C4-2B (cell line): ENCODE measurements around the gene UNC93A.
"Not testable (repeated sequence)": the region's sequence is repeated elsewhere in the genome, so short reads cannot be mapped to it uniquely, and the experiment has no call there.

Experiments used
- H3K27ac ChIP-seq: fragments of 450-650 bp; 2 replicates; pipeline ENCODE4 v1.5.1; 2017
- ZFX ChIP-seq: fragments of 450-650 bp; IDR thresholded peaks from 2 replicates; pipeline ENCODE4 v1.6.1; 2017
- TF ChIP-seq, protein P1 (sequence below): fragments of 450-650 bp; conservative IDR thresholded peaks from 2 replicates; pipeline ENCODE4 v1.5.1; 2017; ENCODE audit warnings: mild to moderate bottlenecking

Gene UNC93A

DNA sequence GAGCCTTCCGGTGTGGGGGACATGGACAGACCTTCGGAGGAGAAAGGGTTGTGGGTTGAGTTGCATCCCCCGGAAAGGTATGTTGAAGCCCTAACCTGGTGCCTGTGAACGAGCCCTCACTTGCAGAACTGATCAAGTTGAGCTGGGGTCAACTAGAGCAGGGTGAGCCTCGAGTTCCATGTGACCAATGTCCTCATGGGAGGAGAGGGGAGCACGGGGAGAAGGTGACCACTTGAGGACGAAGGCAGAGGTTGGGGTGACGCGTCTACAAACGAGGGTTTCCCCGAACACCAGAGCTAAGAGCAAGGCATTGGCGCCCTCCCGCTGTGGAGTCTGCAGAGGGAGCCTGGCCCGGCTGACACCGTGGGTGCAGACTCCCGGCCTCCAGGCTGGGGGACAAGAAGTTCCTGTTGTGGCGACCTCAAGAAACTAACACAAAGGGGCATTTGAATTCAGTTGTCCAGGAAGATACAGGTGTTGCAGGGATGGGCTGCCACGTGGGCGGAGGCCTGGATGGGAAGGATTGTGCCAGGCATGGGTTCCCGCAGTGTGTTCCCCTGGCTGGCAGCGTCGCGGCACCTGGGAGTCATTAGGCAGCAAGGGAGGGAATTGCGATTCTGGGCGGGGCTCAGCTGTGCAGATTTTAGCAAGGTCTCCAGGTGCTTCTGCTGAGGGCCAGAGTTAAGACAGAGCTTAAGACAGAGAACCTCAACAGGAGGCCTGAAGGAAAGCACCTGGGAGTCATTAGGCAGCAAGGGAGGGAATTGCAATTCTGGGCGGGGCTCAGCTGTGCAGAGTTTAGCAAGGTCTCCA is 20.4 kb upstream of the UNC93A start:
- no peak overlapping the region for H3K27ac ChIP-seq
- no peak for TF ChIP-seq ZFX
- TF ChIP-seq, protein P1, sequence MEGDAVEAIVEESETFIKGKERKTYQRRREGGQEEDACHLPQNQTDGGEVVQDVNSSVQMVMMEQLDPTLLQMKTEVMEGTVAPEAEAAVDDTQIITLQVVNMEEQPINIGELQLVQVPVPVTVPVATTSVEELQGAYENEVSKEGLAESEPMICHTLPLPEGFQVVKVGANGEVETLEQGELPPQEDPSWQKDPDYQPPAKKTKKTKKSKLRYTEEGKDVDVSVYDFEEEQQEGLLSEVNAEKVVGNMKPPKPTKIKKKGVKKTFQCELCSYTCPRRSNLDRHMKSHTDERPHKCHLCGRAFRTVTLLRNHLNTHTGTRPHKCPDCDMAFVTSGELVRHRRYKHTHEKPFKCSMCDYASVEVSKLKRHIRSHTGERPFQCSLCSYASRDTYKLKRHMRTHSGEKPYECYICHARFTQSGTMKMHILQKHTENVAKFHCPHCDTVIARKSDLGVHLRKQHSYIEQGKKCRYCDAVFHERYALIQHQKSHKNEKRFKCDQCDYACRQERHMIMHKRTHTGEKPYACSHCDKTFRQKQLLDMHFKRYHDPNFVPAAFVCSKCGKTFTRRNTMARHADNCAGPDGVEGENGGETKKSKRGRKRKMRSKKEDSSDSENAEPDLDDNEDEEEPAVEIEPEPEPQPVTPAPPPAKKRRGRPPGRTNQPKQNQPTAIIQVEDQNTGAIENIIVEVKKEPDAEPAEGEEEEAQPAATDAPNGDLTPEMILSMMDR = no peak

DNA sequence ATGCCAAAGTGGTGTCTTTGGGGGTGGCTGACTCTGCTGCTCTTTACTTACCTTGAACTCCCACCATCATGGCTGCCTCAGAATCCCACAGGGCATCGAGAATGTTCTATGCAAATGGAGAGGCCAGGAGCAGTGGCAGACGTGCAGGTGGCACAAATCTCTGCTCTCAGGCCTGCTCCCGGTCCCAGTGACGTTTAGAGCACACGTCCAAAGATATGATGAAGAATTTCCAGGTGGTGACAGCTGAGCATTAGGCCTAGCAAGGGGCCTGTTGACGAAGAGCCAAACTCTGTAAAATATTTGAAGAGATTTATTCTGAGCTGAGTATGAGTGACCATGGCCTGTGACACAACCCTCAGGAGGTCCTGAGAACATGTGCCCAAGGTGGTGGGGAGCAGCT is 19.0 kb upstream of the UNC93A start:
- no peak overlapping the region for H3K27ac ChIP-seq
- TF ChIP-seq, protein P1 = no peak
- no peak for TF ChIP-seq ZFX

DNA sequence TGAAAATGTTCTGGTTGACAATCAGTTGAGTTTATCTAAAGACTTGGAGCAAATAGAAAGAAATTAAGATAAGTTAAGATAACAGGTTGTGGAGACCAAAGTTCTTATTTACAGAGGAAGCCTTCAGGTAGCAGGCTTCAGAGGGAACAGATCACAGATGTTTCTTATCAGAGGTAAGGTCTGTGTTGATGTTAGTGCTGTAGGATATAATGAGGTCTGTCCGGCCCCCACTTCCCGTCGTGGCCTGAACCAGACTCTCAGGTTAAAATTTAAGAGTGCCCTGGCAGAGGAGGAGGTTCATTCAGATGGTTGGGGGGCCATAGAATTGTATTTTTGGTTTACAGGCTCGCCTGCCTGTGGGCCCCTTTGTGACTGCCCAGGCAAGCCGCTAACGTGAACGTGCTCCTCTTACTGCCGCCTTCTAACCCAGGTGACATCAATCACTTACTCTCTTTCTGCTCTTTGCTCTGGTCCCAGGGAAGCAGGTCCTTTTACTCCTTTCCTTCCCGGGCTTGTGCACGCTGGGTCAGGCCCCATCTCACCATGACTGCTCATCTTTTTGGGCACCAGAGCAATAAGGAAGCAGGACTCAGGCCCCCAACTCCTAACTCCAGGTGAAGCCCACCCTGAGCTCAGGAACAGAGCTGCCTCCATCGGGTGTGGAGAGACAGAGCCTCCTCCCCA is 18.3 kb upstream of the UNC93A start:
- no peak overlapping the region for H3K27ac ChIP-seq
- TF ChIP-seq, protein P1 = no peak
- TF ChIP-seq ZFX = no peak

DNA sequence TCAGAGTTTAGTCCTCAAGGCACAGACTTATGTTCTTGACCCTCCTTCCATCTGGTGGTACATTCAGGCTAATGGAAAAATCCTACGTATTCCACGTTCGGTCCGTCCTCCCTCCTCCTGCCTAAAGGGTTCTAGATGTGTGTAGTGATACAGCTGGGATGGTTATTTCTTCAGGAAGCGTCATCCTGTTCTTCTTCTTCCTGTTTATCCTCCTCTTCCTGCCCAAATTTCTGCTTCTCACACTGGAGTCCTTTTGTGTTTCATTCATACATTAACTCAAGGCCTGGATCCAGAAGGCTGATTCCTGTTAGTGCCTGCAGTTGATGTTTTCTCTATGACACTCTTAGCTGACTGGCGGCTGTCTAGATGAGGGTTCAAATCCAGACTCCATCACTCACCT is 16.8 kb upstream of the UNC93A start:
- TF ChIP-seq ZFX = no peak
- TF ChIP-seq, protein P1 = no peak
- no peak overlapping the region for H3K27ac ChIP-seq

DNA sequence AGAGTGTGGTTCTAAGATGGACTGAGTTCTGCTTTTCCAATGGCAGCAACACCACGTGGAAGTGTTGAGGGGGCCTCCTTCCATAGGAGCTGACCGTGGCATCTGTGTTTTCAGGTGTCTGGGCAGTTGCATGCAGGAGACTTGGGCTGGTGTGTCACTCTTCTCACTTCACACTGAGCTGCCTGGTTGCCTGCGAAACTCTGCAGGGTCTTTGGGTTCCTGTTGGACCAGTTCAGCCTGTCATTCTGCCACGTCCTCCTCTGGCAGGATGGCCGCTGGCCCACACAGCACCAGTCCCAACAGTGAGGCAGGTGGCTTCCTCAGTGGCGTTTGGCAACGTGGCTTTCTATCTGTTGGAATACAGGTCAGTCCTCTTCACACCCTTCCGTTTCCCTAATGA is 16.1 kb upstream of the UNC93A start:
- TF ChIP-seq, protein P1 = no peak
- no peak for TF ChIP-seq ZFX
- peak overlapping the region; percentile 20; the same call in 1 of the 2 replicates for H3K27ac ChIP-seq

DNA sequence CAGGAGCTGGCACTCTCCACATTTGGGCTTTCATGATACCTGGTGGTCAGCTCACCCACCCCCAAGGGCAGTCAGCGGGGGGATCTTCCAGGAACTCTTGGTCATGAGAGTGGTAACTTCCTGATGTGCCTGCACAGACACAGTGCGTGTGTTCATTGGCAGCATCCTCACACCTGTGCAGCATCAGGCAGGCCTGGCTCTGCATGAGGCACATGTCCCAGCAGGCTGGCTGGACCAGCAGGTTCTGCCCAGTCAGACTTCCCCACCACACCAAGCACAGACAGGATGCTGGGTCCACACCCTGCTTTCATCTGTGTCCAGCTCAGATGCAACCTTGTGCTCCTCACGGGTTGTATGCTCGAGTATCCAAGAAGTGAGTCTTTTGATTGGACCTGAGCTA is 15.7 kb upstream of the UNC93A start:
- no peak for TF ChIP-seq ZFX

DNA sequence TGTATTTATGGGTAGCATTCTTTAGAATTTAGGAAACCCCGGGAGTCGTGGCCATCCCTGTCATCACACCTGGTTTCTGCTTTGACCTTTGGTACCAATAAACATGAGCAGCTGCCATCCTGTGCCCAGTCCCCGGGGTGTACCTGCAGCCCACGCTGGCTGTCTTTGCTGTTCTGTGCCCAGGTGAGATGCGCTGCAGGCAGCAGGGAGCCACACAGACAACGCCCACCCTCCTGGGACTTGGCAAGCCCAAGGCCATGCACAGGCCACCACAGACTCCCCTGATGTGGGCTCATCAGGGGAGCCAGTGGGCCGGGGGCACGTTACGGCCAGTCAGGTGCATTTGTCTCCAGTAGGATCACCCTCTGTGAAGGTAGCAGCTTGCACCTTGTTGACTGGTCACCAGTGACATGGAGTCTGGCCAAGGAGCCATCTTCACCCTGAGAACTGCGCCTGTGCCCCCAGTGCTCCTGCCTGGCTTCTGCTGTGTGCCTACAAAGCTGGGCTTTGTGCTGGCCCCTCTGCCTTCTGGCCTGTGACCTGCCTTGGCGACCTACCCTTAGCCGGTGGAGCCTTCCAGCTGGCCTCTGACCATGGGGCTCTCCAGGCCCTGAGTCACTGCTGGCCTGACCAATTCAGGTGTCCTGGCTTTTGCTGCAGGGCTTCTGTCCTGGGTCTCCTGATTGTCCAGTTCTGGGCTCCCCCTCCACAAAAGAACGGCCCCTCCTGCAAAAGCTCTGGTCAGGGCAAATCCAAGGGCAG is 14.2 kb upstream of the UNC93A start:
- TF ChIP-seq, protein P1 = no peak

More for the DNA sequence above, 15.7 kb upstream of the UNC93A start:
- peak overlapping the region; percentile 20; the same call in 1 of the 2 replicates for H3K27ac ChIP-seq

DNA sequence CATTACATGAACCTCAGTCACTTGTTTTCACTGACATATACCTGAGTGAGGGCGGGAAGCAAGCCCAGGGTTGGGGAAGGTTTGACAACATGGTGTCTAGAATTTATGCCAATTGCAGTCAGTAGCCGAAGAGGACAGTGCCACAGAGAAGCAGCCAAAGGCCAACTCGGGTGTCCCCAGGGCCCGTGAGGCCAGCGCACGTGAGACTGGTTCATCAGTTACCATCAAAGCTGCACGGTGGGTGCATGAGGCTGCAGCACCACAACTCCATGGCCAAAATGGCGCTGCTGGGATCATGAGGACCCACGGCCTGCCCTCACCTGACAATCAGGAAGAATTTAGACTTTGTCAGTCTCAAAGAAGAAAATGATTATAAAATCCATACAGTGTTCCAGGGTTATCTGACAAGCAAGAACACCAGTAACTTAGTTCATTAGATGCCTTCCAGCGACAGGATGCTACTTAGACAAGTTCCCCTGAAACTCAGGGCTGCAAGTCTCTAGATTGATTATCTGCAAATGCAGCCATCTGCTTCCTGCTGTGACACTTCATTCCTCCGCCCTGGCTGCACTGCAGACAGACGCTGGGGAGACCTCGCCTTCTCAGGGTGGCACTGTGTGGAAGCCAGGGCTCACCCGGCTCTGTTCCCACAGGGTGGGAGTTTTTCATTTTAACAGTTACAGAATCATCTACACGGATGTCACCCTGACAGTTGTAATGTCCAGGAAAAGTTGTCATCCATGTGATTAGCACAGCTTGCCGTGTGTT is 12.8 kb upstream of the UNC93A start:
- H3K27ac ChIP-seq = not testable (repeated sequence)

More for the DNA sequence above, 14.2 kb upstream of the UNC93A start:
- no peak overlapping the region for H3K27ac ChIP-seq
